ENCODE measurements around the gene ERN1. TPM values are rescaled to one million over a fixed set of nuclear protein-coding genes. Genes with fewer than 3 reads are reported as not detected.
A peak's percentile ranks its signal among the peaks of the same experiment; 100 is the strongest.
"Not testable (repeated sequence)": the region's sequence is repeated elsewhere in the genome, so short reads cannot be mapped to it uniquely, and the experiment has no call there.

The ERN1 gene
- total and polyA plus RNA-seq, 2 of the 13 experiments (the other 11 are each of a cell fraction or from before 2014, with no cell fraction given), result 6.0 to 12.7 TPM

- POLR2A ChIA-PET, result interaction anchor here (1.6 to 2.2 kb wide), 2 partner anchors 23 to 41 kb away, joined by 3 to 10 read pairs; no protein-coding TSS in a partner anchor
- H3K79me2 ChIP-seq (ENCODE audit: insufficient read depth, low read length), result peaks cover 59% of the 10 kb centered on the region
- CTCF ChIA-PET (ENCODE audit: low intra/inter-chr PET ratio, low total read pairs), result no interaction called here
These were observed 6.8 kb downstream of the ERN1 start for GRCh38 chr17:64123114-64123513.

GRCh38 chr17:64120972-64121786 is 8.8 kb downstream of the ERN1 start:
- H2AFZ ChIP-seq (ENCODE audit: low read length); in situ Hi-C loops (cut with HindIII; ENCODE audit: extremely low pct_ligation_motif_present, low pct_unique_long_range_greater_than_20kb); CTCF ChIA-PET (ENCODE audit: low intra/inter-chr PET ratio, low total read pairs); H3K4me3 ChIP-seq (replicated peaks in 1 of 3; ENCODE audit: insufficient read depth in 1 of 3, low read depth in 2 of 3, low read length in 3 of 3); H3K36me3 ChIP-seq (replicated peaks in 1 of 2; ENCODE audit: control insufficient read depth in 1 of 2, insufficient read depth in 2 of 2, low read length in 2 of 2); DNase-seq (ENCODE audit: low spot score); H3K9me3 ChIP-seq (ENCODE audit: low read length); FAIRE-seq; H3K27me3 ChIP-seq (ENCODE audit: control insufficient read depth in 1 of 2, insufficient read depth in 2 of 2, low read length in 2 of 2); intact Hi-C loops (cut with micrococcal nuclease; ENCODE audit: unreplicated experiment); H3K9ac ChIP-seq (ENCODE audit: insufficient read depth, low read depth, low read length); H3K4me2 ChIP-seq (ENCODE audit: low read depth, low read length); H4K20me1 ChIP-seq (ENCODE audit: insufficient read depth, low read length); BruUV-seq (replicated peaks): not testable (repeated sequence)
- peaks cover 67% of the 10 kb centered on the region for H3K4me1 ChIP-seq (ENCODE audit: insufficient read depth, low read length)
- POLR2A ChIA-PET, result interaction anchor here (1.1 to 1.6 kb wide), 4 partner anchors 8 to 45 kb away, joined by 3 to 4 read pairs (median 4); no protein-coding TSS in a partner anchor
- 97% methylated on average over 13 of the region's 13 CpGs for WGBS (ENCODE audit: low lambda C conversion rate)
- H3K79me2 ChIP-seq (ENCODE audit: insufficient read depth, low read length), result peaks cover 47% of the 10 kb centered on the region
- H3K27ac ChIP-seq (ENCODE audit: extremely low read length, insufficient read depth, low read length), result peak overlapping the region; percentile 25
- 0 out of 2 replicates have a peak, but pooled peaks have one; percentile 34 for TF ChIP-seq ZNF543 (CRISPR knock-in tag; IDR thresholded peaks at IDR 0.05)
- TF ChIP-seq KLF16 (CRISPR knock-in tag; IDR thresholded peaks at IDR 0.05), result 0 out of 4 replicates have a peak, but pooled peaks of 1 of the 2 experiments have one; percentile 27
- TF ChIP-seq ZNF556 (CRISPR knock-in tag; IDR thresholded peaks at IDR 0.05; ENCODE audit: borderline replicate concordance), result 0 out of 2 replicates have a peak, but pooled peaks have one; percentile 28
- 0 out of 2 replicates have a peak, but pooled peaks have one; percentile 7 for TF ChIP-seq CTCF (CRISPR knock-in tag; IDR thresholded peaks at IDR 0.05)
- TF ChIP-seq ZBTB33 (CRISPR knock-in tag; IDR thresholded peaks at IDR 0.05), result peak; percentile 87
- ATAC-seq, result peak; percentile 28; the same call in 2 of the 3 replicates

More at GRCh38 chr17:64123114-64123513, 6.8 kb downstream of the ERN1 start:
- peaks cover 77% of the 10 kb centered on the region for H3K4me1 ChIP-seq (ENCODE audit: insufficient read depth, low read length)
- H4K20me1 ChIP-seq (ENCODE audit: insufficient read depth, low read length), result peaks cover 12% of the 10 kb centered on the region; the same call in 1 of the 2 replicates
- intact Hi-C loops (cut with micrococcal nuclease; ENCODE audit: unreplicated experiment), result no loop called here
- DNase-seq (ENCODE audit: low spot score) (no peak), FAIRE-seq (no peak), ATAC-seq (no peak)
- WGBS (ENCODE audit: low lambda C conversion rate), result 63% methylated on average over 4 of the region's 4 CpGs
- no peak for TF ChIP-seq GPN1 (CRISPR knock-in tag; IDR thresholded peaks at IDR 0.05; ENCODE audit: borderline replicate concordance)
- no peak for TF ChIP-seq ZFP36 (IDR thresholded peaks at IDR 0.05; ENCODE audit: borderline replicate concordance, low read depth, low read length, partially characterized antibody)
- TF ChIP-seq ZBTB21 (CRISPR knock-in tag; IDR thresholded peaks at IDR 0.05), result no peak
- H3K36me3 ChIP-seq (replicated peaks in 1 of 2; ENCODE audit: control insufficient read depth in 1 of 2, insufficient read depth in 2 of 2, low read length in 2 of 2), result peaks cover 0 to 1% of the 10 kb centered on the region in 2 experiments; a peak in 2 of 5 replicates
- no peak overlapping the region for H2AFZ ChIP-seq (ENCODE audit: low read length)
- no peak overlapping the region for H3K4me2 ChIP-seq (ENCODE audit: low read depth, low read length)
- H3K27me3 ChIP-seq (ENCODE audit: control insufficient read depth in 1 of 2, insufficient read depth in 2 of 2, low read length in 2 of 2), result no peaks in the 10 kb centered on the region
- in situ Hi-C loops (cut with HindIII; ENCODE audit: extremely low pct_ligation_motif_present, low pct_unique_long_range_greater_than_20kb), result no loop called here
- H3K4me3 ChIP-seq (replicated peaks in 1 of 3; ENCODE audit: insufficient read depth in 1 of 3, low read depth in 2 of 3, low read length in 3 of 3), result no peak overlapping the region
- BruUV-seq (replicated peaks), result no TSS peak
- H3K27ac ChIP-seq (ENCODE audit: extremely low read length, insufficient read depth, low read length), result no peak overlapping the region
- no peak overlapping the region for H3K9ac ChIP-seq (ENCODE audit: insufficient read depth, low read depth, low read length)
- H3K9me3 ChIP-seq (ENCODE audit: low read length), result no peaks in the 10 kb centered on the region

All from HepG2 (cell line).